Measurements from ENCODE around the gene TBRG4.

Gene TBRG4

GRCh38 chr7:45088146-45088701, 23.3 kb downstream of the TBRG4 start:
- DNase-seq: no peak

GRCh38 chr7:45087301-45088145, 24.0 kb downstream of the TBRG4 start:
- no peak for DNase-seq

GRCh38 chr7:45086331-45087065, 25.0 kb downstream of the TBRG4 start:
- DNase-seq: no peak

- DNase-seq: no peak
These were observed 25.8 kb downstream of the TBRG4 start for GRCh38 chr7:45085619-45086200.

GRCh38 chr7:45084901-45085618, 26.4 kb downstream of the TBRG4 start:
- DNase-seq: no peak

- no peak for DNase-seq
These were observed 27.2 kb downstream of the TBRG4 start for GRCh38 chr7:45084336-45084735.

GRCh38 chr7:45082831-45083331, 28.6 kb downstream of the TBRG4 start:
- no peak for DNase-seq

GRCh38 chr7:45082031-45082830, 29.3 kb downstream of the TBRG4 start:
- DNase-seq: no peak

- no peak for DNase-seq
These were observed 29.9 kb downstream of the TBRG4 start for GRCh38 chr7:45081670-45081974.

GRCh38 chr7:45080958-45081669, 30.4 kb downstream of the TBRG4 start:
- no peak for DNase-seq

- no peak for DNase-seq
These were observed 31.1 kb downstream of the TBRG4 start for GRCh38 chr7:45080265-45080957.

- no peak for DNase-seq
These were observed 33.3 kb downstream of the TBRG4 start for GRCh38 chr7:45078125-45078681.

GRCh38 chr7:45077579-45077978, 33.9 kb downstream of the TBRG4 start:
- DNase-seq: no peak

GRCh38 chr7:45076946-45077345, 34.6 kb downstream of the TBRG4 start:
- no peak for DNase-seq

GRCh38 chr7:45075871-45076796, 35.4 kb downstream of the TBRG4 start:
- no peak for DNase-seq

- DNase-seq: no peak
These were observed 36.2 kb downstream of the TBRG4 start for GRCh38 chr7:45075355-45075644.

- no peak for DNase-seq
These were observed 36.8 kb downstream of the TBRG4 start for GRCh38 chr7:45074528-45075354.

GRCh38 chr7:45073786-45074527, 37.5 kb downstream of the TBRG4 start:
- DNase-seq: no peak
